Measurements from ENCODE around the gene ELAC2. TPM values are rescaled to one million over a fixed set of nuclear protein-coding genes. Genes with fewer than 3 reads are reported as not detected.

The ELAC2 gene
- polyA plus RNA-seq, 3 donors, result 24.2 to 39.6 (median 26.0) TPM

DNA sequence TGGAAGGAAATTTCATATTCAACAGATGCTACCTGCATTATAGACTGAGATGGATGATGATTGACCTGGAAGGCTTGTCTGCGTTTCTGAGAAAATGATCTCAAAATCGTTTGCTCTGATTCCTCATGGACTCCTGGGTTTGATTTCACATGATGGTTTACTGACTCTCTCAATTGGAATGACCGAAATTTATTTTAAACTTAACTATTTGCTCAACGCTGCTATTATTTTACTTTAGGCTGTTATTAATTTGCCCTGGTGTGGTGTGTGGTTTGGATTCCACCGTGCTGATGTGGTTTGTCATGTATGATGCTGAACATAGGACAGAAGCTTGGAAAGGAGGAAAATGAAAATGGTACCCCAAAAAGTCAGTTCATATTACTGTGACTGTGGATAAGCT is 37.3 kb upstream of the ELAC2 start:
- Mint-ChIP-seq H3K4me3 (no peak overlapping the region), H3K36me3 (no peaks in the 10 kb centered on the region), H3K9me3 (peaks cover 2 to 40% (median 22%) of the 10 kb centered on the region in 7 donors), H3K27me3 (ENCODE audit: low read depth in 3 of 3) (no peaks in the 10 kb centered on the region), H3K27ac (no peak overlapping the region), H3K4me1 (no peaks in the 10 kb centered on the region)
- H3K36me3 ChIP-seq (replicated peaks in 1 of 2; ENCODE audit: control insufficient read depth in 1 of 2, insufficient read depth in 2 of 2, low read length in 2 of 2), result no peaks in the 10 kb centered on the region
- H3K79me2 ChIP-seq (ENCODE audit: insufficient read depth, low read length), result no peaks in the 10 kb centered on the region
- no peak overlapping the region for H3K4me2 ChIP-seq (replicated peaks; ENCODE audit: extremely low read depth, low read length, poor library complexity, severe bottlenecking)
- intact Hi-C loops (cut with micrococcal nuclease), result no loop called here
- H4K20me1 ChIP-seq (ENCODE audit: insufficient read depth, low read length), result no peaks in the 10 kb centered on the region
- no peak overlapping the region for H3K27ac ChIP-seq (ENCODE audit: low read depth in 1 of 2, low read length in 2 of 2)
- TF ChIP-seq, protein P1, sequence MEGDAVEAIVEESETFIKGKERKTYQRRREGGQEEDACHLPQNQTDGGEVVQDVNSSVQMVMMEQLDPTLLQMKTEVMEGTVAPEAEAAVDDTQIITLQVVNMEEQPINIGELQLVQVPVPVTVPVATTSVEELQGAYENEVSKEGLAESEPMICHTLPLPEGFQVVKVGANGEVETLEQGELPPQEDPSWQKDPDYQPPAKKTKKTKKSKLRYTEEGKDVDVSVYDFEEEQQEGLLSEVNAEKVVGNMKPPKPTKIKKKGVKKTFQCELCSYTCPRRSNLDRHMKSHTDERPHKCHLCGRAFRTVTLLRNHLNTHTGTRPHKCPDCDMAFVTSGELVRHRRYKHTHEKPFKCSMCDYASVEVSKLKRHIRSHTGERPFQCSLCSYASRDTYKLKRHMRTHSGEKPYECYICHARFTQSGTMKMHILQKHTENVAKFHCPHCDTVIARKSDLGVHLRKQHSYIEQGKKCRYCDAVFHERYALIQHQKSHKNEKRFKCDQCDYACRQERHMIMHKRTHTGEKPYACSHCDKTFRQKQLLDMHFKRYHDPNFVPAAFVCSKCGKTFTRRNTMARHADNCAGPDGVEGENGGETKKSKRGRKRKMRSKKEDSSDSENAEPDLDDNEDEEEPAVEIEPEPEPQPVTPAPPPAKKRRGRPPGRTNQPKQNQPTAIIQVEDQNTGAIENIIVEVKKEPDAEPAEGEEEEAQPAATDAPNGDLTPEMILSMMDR (IDR thresholded peaks at IDR 0.05), result no peak
- H3K9ac ChIP-seq (ENCODE audit: insufficient read depth, low read length, poor library complexity, severe bottlenecking), result no peak overlapping the region
- no peaks in the 10 kb centered on the region for H3K27me3 ChIP-seq (ENCODE audit: control insufficient read depth in 2 of 2, insufficient read depth in 2 of 2, low read length in 2 of 2)
- WGBS (ENCODE audit: insufficient coverage), result 80% methylated on average over 2 of the region's 5 CpGs
- peaks cover 0 to 22% of the 10 kb centered on the region in 2 donors for H3K9me3 ChIP-seq (replicated peaks in 1 of 2; ENCODE audit: control insufficient read depth in 1 of 2, insufficient read depth in 1 of 2, low read length in 2 of 2)
- no peak for DNase-seq
- H3K4me1 ChIP-seq (ENCODE audit: control insufficient read depth in 1 of 2, insufficient read depth in 2 of 2, low read length in 2 of 2), result no peaks in the 10 kb centered on the region
- H2AFZ ChIP-seq (ENCODE audit: insufficient read depth, low read depth, low read length, poor library complexity, severe bottlenecking), result no peak overlapping the region
- H3K4me3 ChIP-seq (replicated peaks in 1 of 3; ENCODE audit: low read depth in 2 of 3, low read length in 3 of 3), result no peak overlapping the region

DNA sequence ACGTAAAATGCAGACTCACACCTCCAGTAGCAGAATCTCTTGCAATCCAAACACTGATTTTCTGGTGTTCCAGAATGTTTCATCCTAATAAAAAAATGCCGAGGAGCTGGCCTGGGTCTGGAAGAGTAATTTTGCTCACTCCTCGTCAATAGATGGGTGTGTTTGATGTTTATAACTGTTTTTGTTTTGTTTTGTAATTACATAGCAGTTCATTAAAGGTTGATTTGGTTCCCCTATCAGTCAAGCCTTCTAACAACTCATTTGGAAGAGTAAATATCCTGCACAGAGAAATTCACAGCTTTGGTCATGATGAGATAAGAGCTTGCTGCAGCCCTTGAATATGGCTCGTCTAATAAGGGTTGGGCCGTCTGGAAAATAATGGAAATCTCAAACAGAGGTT is 36.8 kb upstream of the ELAC2 start:
- Histone ChIP-seq H3K9me3 (replicated peaks in 1 of 2; ENCODE audit: control insufficient read depth in 1 of 2, insufficient read depth in 1 of 2, low read length in 2 of 2) (peaks cover 0 to 26% of the 10 kb centered on the region in 2 donors), H3K9ac (ENCODE audit: insufficient read depth, low read length, poor library complexity, severe bottlenecking) (no peak overlapping the region), H2AFZ (ENCODE audit: insufficient read depth, low read depth, low read length, poor library complexity, severe bottlenecking) (no peak overlapping the region), H3K27ac (ENCODE audit: low read depth in 1 of 2, low read length in 2 of 2) (no peak overlapping the region), H3K4me3 (replicated peaks in 1 of 3; ENCODE audit: low read depth in 2 of 3, low read length in 3 of 3) (no peak overlapping the region), H3K27me3 (ENCODE audit: control insufficient read depth in 2 of 2, insufficient read depth in 2 of 2, low read length in 2 of 2) (no peaks in the 10 kb centered on the region), H3K4me1 (ENCODE audit: control insufficient read depth in 1 of 2, insufficient read depth in 2 of 2, low read length in 2 of 2) (no peaks in the 10 kb centered on the region), H4K20me1 (ENCODE audit: insufficient read depth, low read length) (no peaks in the 10 kb centered on the region), H3K4me2 (replicated peaks; ENCODE audit: extremely low read depth, low read length, poor library complexity, severe bottlenecking) (no peak overlapping the region), H3K79me2 (ENCODE audit: insufficient read depth, low read length) (no peaks in the 10 kb centered on the region), H3K36me3 (replicated peaks in 1 of 2; ENCODE audit: control insufficient read depth in 1 of 2, insufficient read depth in 2 of 2, low read length in 2 of 2) (no peaks in the 10 kb centered on the region)
- no peaks in the 10 kb centered on the region for H3K36me3 Mint-ChIP-seq
- no peak overlapping the region for H3K27ac Mint-ChIP-seq
- no peak for DNase-seq
- H3K4me3 Mint-ChIP-seq, result no peak overlapping the region
- no peaks in the 10 kb centered on the region for H3K4me1 Mint-ChIP-seq
- TF ChIP-seq, protein P1 (IDR thresholded peaks at IDR 0.05), result no peak
- intact Hi-C loops (cut with micrococcal nuclease), result no loop called here
- WGBS (ENCODE audit: insufficient coverage), result 82% methylated on average over 2 of the region's 5 CpGs
- H3K27me3 Mint-ChIP-seq (ENCODE audit: low read depth in 3 of 3), result no peaks in the 10 kb centered on the region
- peaks cover 3 to 43% (median 27%) of the 10 kb centered on the region in 7 donors for H3K9me3 Mint-ChIP-seq

Data from CD14-positive monocyte (primary cell).